OCI-LY1 (cell line): ENCODE data around the gene SDK1.

Source experiments
- CTCF ChIP-seq: fragments of 200-600 bp; sonication (generic), shearing (Covaris generic); IDR thresholded peaks from 2 replicates; pipeline ENCODE4 v1.5.1; 2017; ENCODE audit warnings: mild to moderate bottlenecking, antibody characterized with exemption, low read length, moderate library complexity, mixed read lengths
- EZH2 ChIP-seq: fragments of 200-600 bp; sonication (generic), shearing (Covaris generic); IDR thresholded peaks from 2 replicates; pipeline ENCODE4 v1.8.0; 2017; ENCODE audit warnings: borderline replicate concordance, mixed run types, mild to moderate bottlenecking, antibody characterized with exemption, low read length, moderate library complexity, mixed read lengths

GRCh38 chr7:4191525-4191924, 890.5 kb downstream of the SDK1 start:
- TF ChIP-seq CTCF (no peak), EZH2 (no peak)
